H7 (cell line): Measurements from ENCODE around the gene IFNL2. TPM values are rescaled to one million over a fixed set of nuclear protein-coding genes. Genes with fewer than 3 reads are reported as not detected.
"Not testable (repeated sequence)": the region's sequence is repeated elsewhere in the genome, so short reads cannot be mapped to it uniquely, and the experiment has no call there.

Experiments used
- DNase-seq: peaks from one replicate; pipeline ENCODE4 v3.0.0; 2012
- H3K27me3 ChIP-seq: 2 replicates; pipeline ENCODE4 v1.6.0; 2011; ENCODE audit warnings: mild to moderate bottlenecking, low read length; ENCODE audit not compliant: control insufficient read depth, insufficient read depth
- H3K36me3 ChIP-seq: replicated peaks from 2 replicates; pipeline ENCODE4 v1.5.1; 2011; ENCODE audit warnings: low read length; ENCODE audit not compliant: control insufficient read depth, insufficient read depth
- H3K4me3 ChIP-seq: 2 replicates; pipeline ENCODE4 v1.5.1; 2011; ENCODE audit warnings: low read depth, mild to moderate bottlenecking, control low read depth, low read length, moderate library complexity; ENCODE audit not compliant: insufficient read depth
- total RNA-seq: library from RNA; depleted of rRNA; stranded (reverse); fragments of >200 nt; shearing (Covaris generic); gene quantifications from 2 replicates; pipeline ENCODE4 v1.2.3, GENCODE V29; 2014

The IFNL2 gene
- total RNA-seq, 1 experiment from 2014 or later: not detected

GRCh38 chr19:39264306-39265290 is 3.6 kb upstream of the IFNL2 start:
- DNase-seq: peak; percentile 87
- H3K27me3 ChIP-seq: peaks cover 46% of the 10 kb centered on the region

GRCh38 chr19:39265321-39265916 is 2.8 kb upstream of the IFNL2 start:
- H3K4me3 ChIP-seq: peak overlapping the region; percentile 9; the same call in 1 of the 2 replicates
- H3K27me3 ChIP-seq: peaks cover 49% of the 10 kb centered on the region
- peak; percentile 82 for DNase-seq
- no peaks in the 10 kb centered on the region for H3K36me3 ChIP-seq

More at GRCh38 chr19:39264306-39265290, 3.6 kb upstream of the IFNL2 start:
- Histone ChIP-seq H3K4me3 (peak overlapping the region; percentile 20; the same call in 1 of the 2 replicates), H3K36me3 (no peaks in the 10 kb centered on the region)

DNA sequence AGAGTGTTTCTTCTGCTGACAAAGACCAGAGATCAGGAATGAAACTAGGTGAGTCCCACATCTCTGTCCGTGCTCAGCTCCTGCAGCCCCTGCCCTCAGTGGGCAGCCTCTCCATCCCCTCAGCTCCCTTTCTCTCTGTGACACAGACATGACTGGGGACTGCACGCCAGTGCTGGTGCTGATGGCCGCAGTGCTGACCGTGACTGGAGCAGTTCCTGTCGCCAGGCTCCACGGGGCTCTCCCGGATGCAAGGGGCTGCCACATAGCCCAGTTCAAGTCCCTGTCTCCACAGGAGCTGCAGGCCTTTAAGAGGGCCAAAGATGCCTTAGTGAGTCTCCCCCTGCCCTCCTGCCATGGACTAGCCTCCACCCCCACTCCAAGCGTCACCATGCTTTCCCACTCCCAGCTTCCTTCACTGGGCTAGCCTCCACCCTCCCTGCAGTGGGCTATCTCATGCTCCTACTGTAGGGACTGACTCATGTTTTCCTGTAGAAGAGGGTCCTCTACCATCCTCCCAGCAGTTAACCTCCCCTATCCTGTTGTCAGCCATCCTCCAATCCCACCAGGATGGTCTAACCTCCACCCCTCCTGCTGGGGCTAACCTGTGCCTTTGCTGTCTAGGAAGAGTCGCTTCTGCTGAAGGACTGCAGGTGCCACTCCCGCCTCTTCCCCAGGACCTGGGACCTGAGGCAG is 481 bp downstream of the IFNL2 start:
- DNase-seq, H3K4me3 ChIP-seq, H3K36me3 ChIP-seq: not testable (repeated sequence)
- H3K27me3 ChIP-seq: peaks cover 32% of the 10 kb centered on the region

DNA sequence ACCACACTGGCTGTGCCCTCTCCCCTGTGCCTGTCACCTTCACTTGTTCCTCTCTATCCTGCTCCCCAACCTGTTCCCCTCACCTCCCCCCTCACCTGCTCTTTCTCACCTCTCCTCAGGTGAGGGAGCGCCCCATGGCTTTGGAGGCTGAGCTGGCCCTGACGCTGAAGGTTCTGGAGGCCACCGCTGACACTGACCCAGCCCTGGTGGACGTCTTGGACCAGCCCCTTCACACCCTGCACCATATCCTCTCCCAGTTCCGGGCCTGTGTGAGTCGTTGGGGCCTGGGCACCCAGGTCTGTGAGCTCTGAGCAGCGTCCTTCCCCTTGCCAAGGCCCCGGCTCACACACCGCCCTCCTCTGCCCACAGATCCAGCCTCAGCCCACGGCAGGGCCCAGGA is 1.2 kb downstream of the IFNL2 start:
- H3K4me3 ChIP-seq, DNase-seq, H3K36me3 ChIP-seq: not testable (repeated sequence)
- H3K27me3 ChIP-seq: peaks cover 25% of the 10 kb centered on the region

GRCh38 chr19:39270036-39270871 is 2.1 kb downstream of the IFNL2 start:
- no peaks in the 10 kb centered on the region for H3K36me3 ChIP-seq
- DNase-seq: no peak
- no peak overlapping the region for H3K4me3 ChIP-seq
- peaks cover 16% of the 10 kb centered on the region for H3K27me3 ChIP-seq

GRCh38 chr19:39273859-39274258 is 5.7 kb downstream of the IFNL2 start:
- H3K27me3 ChIP-seq, H3K36me3 ChIP-seq, H3K4me3 ChIP-seq, DNase-seq: not testable (repeated sequence)

DNA sequence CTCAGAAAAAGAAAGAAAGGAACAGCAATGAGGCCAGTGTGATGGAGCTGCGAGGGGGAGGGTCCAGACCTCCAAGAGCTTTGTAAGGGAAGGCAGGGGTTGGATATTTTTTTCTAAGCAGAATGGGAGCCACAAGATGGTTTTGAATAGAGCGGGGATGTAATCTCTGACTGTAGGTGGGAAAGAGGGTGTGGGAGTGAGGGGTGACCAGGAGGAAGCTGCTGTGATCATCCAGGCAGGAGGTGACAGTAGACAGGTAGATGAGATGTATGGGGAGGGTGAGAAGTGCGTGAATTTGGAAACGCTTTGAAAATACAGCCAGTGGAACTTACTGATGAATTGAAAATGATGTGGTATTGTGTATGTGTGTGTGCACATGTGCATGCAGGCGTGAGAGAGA is 7.4 kb downstream of the IFNL2 start:
- Histone ChIP-seq H3K36me3 (no peaks in the 10 kb centered on the region), H3K4me3 (no peak overlapping the region), H3K27me3 (peaks cover under 1% of the 10 kb centered on the region; the same call in 1 of the 2 replicates)
- DNase-seq: no peak

DNA sequence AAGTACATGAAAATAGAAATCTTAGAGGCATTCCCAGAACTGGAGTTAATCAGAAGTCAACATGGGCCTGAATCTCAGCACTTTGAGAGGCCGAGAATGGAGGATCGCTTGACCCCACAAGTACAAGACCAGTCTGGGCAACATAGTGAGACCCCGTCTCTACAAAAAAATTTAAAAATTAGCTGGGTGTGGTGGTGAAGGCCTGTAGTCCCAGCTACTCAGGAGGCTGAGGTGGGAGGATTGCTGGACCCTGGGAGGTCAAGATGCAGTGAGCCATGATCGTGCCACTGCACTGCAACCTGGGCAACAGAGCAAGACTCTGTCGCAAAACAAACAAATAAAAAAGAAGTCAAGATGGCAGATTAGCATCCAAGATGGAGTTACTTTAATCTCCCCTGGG is 8.5 kb downstream of the IFNL2 start:
- Histone ChIP-seq H3K4me3 (no peak overlapping the region), H3K27me3 (no peaks in the 10 kb centered on the region; the same call in 1 of the 2 replicates), H3K36me3 (no peaks in the 10 kb centered on the region)
- no peak for DNase-seq

DNA sequence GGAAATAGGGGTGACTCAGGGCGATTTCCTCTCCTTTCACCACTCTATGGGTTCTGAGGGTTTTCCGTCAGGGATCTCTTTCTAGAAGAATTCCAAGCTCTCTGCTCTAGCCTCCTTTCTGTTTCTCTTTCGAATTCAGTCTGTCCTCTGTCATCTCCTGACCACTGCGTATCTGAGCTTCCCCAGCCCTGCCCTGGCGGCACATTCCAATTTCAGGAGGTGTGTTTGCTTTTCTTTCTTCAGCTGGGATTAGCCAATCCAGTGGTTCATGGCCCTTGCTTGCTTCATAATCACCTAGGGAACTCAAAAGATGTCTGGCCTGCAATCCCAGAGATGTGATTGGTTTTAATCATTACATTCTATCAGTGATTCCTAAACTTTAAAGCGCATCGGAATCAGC is 9.4 kb downstream of the IFNL2 start:
- Histone ChIP-seq H3K36me3 (no peaks in the 10 kb centered on the region), H3K4me3 (no peak overlapping the region)

GRCh38 chr19:39282021-39282420 is 13.8 kb downstream of the IFNL2 start:
- no peaks in the 10 kb centered on the region; the same call in 1 of the 2 replicates for H3K27me3 ChIP-seq
- no peaks in the 10 kb centered on the region for H3K36me3 ChIP-seq
- DNase-seq: no peak
- H3K4me3 ChIP-seq: no peak overlapping the region

More for the DNA sequence above, 9.4 kb downstream of the IFNL2 start:
- no peaks in the 10 kb centered on the region; the same call in 1 of the 2 replicates for H3K27me3 ChIP-seq
- no peak for DNase-seq

DNA sequence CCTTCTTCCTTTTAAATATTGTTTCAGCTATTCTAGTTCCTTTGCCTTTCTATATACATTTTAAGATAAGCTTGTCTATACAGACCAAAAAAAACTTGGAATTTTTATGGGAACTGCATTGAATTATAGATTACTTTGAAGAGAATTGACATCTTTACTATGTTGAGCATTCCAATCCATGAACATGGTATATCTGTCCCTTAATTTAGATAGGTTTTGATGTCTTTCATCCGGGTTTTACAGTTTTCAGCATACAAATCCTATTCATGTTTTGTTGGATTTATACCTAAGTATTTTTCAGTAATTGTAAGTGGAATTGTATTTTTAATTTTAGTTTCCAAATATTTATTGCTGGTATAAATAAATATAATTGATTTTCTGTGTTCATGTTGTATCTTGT is 15.8 kb downstream of the IFNL2 start:
- H3K4me3 ChIP-seq: no peak overlapping the region
- DNase-seq: no peak
- H3K27me3 ChIP-seq: no peaks in the 10 kb centered on the region; the same call in 1 of the 2 replicates
- no peaks in the 10 kb centered on the region for H3K36me3 ChIP-seq

GRCh38 chr19:39293394-39293793 is 25.2 kb downstream of the IFNL2 start:
- H3K4me3 ChIP-seq: no peak overlapping the region
- no peak for DNase-seq
- H3K36me3 ChIP-seq: no peaks in the 10 kb centered on the region
- peaks cover 4% of the 10 kb centered on the region; the same call in 1 of the 2 replicates for H3K27me3 ChIP-seq

DNA sequence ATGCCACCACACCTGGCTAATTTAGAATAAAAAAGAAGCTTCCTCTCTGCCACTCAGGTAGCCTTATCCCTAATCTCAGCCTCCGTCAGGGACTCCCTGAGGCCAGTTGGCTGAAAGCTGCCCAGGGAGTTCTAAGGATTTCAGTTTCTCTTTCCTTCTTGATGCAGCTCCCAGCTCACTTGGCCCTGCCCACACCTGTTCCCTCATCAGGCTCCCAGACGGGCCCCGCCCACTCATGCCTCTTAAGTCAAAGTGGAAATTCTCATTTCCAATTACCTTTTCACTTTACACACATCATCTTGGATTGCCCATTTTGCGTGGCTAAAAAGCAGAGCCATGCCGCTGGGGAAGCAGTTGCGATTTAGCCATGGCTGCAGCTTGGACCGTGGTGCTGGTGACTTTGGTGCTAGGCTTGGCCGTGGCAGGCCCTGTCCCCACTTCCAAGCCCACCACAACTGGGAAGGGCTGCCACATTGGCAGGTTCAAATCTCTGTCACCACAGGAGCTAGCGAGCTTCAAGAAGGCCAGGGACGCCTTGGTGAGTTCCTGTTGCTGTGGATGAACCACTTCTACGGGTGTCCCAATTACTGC is 28.0 kb downstream of the IFNL2 start, which contains the start of gene IFNL1:
TSS of gene IFNL1 (plus strand) at position 353 of the 591 bp plus-strand sequence. CDS start at position 368, 15 bp downstream.
- no peaks in the 10 kb centered on the region for H3K36me3 ChIP-seq
- no peak for DNase-seq
- no peak within 1 kb of the TSS for H3K4me3 ChIP-seq
- peaks cover 4% of the 10 kb centered on the region; the same call in 1 of the 2 replicates for H3K27me3 ChIP-seq
